Amygdala (tissue), 56 donors: Measurements from ENCODE around the gene LRRN3.
"Not testable (repeated sequence)": the region's sequence is repeated elsewhere in the genome, so short reads cannot be mapped to it uniquely, and the experiment has no call there.

Source experiments
- DNase-seq, 56 donors: peaks; one replicate each; lab custom pipeline; 2025; lab: John Stamatoyannopoulos, UW

LRRN3 gene

DNA sequence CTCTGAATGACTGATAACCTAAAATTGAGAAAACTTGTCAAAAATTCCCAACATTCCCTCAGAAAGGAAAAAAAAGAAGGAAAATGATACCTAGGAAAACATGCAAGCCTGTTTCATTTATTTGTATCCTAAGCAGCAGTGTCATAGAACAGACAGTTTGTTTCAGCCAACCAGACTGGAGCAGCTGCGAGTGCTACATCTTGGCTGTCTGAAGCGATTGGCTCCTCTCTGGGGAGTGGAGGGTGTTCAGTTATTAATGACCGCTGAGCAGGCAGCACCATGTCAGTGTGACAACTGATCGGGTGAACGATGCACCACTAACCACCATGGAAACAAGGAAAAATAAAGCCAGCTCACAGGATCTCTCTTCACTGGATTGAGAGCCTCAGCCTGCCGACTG lies at the start of gene LRRN3:
TSS of gene LRRN3 (plus strand) at position 282 of the 400 bp plus-strand sequence. CDS start 31,646 bp downstream, outside the sequence.
- DNase-seq: peak in 53 of 56 donors; percentile 4 to 88 (median 60)

GRCh38 chr7:111041577-111041976 lies 49.4 kb upstream of the LRRN3 start:
- DNase-seq: no peak

- no peak for DNase-seq
These were observed 48.1 kb upstream of the LRRN3 start for GRCh38 chr7:111042842-111043241.

- no peak for DNase-seq
These were observed 47.4 kb upstream of the LRRN3 start for GRCh38 chr7:111043561-111043960.

GRCh38 chr7:111045449-111045848 lies 45.5 kb upstream of the LRRN3 start:
- DNase-seq: no peak

GRCh38 chr7:111047595-111047994 lies 43.3 kb upstream of the LRRN3 start:
- no peak for DNase-seq

DNA sequence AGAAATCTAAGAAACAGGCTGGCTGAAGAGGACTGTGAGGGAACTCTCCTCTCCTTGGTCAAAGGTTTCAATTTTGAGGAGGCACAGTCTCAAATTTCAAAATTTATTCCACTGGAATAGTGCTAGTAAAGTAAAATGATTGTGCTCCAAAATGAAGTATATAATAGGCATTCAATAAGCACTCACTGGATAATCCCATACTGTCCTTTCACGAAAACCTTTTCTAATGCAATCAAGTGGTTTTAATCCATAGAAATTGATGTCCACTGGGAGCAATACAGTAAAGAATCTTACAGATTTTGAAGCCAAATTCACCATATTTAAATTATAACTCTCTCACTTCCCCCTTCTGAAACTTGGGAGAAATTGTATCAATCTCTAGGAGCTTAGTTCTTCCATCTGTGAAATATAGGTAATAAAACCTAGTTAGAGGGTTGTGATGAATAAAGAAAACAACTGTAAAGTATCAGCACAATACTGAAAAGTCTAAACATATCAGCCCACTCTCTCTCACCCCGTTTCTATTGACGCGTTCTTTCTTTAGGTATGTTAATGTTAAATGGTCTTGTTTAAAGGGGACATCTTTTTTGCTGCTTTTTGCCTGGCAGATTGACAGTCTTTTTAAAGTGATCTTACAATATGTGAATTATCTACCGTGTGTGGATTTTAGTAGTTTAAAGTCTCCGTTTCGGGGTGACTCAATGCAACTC lies 40.8 kb upstream of the LRRN3 start:
- DNase-seq: no peak

DNA sequence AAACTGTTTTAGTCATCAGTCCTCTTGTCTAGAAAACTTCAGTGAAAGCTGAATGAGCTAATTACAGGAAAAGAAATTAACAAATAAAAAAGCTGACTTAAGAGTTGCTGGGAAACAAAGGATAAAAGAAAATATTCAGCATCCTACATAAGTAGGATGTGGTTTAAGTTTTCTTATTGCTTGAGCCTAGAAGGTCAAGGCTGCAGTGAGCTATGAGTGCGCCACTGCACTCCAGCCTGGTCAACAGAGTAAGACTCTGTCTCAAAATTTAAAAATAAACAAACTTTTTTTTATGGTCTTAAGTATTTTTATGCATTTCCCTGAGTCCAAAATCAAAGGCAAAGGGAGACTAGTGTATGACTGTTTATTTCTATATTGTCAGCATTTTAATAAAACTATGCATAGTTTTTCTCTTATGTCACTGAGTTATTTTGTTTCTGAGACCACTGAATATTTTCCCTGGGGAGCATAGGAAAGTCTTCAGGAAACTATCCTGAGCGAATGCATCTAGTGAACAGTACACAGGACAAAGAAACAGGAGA lies 40.0 kb upstream of the LRRN3 start:
- no peak for DNase-seq

DNA sequence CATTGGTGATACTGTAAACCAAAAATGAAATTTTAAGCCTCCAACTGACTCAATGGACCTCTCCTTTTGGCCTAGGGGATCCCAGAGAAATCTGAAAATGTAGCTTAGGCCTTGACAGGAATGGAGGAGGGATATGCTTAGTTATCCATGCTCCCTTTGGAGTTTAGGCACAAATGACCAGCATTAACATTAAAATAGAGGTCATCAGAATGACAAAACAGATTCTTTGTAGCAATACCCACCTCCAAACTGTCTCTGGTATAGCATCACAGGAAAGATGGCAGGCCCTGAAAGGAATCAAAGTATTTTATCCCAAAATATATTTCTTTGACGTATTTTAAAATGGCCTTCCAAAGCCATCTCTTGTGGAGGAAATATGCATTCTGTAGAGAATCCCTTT lies 39.1 kb upstream of the LRRN3 start:
- DNase-seq: no peak

- peak in 1 of 56 donors; percentile 5 for DNase-seq
These were observed 37.9 kb upstream of the LRRN3 start for GRCh38 chr7:111053035-111053434.

DNA sequence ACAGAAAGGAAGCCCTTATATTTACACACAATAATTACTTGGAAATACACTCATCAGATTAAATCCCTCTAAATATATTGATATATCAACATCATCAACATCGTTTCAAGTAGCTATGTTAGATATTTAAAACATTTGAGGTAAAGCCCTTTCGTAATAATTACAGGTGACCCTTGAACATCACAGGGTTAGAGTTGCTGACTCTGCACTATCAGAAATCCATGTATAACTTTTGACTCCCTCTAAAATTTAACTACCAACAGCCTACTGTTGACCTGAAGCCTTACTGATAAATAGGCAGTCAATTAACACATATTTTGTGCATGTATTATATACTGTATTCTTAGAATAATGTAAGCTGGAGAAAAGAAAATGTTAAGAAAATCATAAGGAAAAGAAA lies 34.6 kb upstream of the LRRN3 start:
- no peak for DNase-seq

- DNase-seq: no peak
These were observed 33.9 kb upstream of the LRRN3 start for GRCh38 chr7:111057066-111057465.

GRCh38 chr7:111059833-111060232 lies 31.1 kb upstream of the LRRN3 start:
- DNase-seq: no peak

- no peak for DNase-seq
These were observed 27.8 kb upstream of the LRRN3 start for GRCh38 chr7:111063166-111063565.

GRCh38 chr7:111067251-111067650 lies 23.7 kb upstream of the LRRN3 start:
- DNase-seq: no peak

DNA sequence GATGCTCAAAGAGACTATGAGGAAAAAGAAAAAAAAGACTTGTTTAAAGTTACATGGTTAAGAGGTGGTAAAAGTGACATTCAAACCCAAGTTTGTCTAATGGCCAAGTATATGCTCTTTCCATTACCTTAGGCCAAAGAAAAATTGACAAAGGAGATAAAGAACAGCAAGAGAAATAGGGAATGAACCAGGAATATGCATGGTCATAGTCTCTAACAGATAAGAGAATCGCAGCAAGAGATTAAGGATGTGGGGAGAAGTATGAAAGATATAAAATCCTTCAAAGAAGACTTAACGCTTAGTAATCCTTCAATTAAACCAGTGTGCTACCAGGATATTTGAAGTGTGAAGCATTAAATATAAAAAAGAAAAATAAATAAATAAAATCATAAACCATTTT lies 23.2 kb upstream of the LRRN3 start:
- no peak for DNase-seq

DNA sequence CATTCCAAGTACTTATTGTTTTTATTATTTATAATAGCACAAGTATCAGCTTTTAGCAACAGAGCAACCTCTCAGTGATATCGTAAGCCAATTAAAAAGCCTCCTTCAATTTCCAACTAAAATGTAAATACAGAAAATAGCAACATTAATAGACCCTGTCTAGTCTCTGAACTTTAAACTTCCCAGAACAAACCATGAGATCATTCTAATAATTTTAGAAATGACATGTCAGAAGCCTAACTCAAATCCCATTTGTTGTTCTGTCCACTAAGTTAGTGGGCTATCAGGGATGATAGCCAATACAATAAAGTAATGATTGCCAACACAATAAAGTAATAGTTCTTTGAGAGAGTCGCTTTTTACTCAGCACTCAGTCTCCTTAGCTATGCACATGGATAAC lies 22.3 kb upstream of the LRRN3 start:
- DNase-seq: no peak

DNA sequence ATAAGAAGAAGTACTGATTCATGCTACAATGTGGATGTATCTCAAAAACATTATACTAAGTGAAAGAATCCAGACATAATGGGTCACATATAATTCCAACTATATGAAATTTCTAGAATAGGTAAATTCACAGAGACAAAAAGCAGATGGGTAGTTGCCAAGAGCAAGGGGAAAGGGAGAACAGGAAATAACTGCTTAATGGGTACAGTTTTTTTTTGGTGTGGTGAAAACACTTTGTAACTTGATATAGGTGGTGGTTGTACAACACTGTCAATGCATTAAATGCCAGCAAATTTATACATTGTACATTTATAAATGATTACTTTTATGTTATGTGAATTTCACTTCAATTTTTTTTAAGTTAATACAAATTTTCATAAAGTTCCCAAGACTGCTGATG lies 19.4 kb upstream of the LRRN3 start:
- DNase-seq: no peak

DNA sequence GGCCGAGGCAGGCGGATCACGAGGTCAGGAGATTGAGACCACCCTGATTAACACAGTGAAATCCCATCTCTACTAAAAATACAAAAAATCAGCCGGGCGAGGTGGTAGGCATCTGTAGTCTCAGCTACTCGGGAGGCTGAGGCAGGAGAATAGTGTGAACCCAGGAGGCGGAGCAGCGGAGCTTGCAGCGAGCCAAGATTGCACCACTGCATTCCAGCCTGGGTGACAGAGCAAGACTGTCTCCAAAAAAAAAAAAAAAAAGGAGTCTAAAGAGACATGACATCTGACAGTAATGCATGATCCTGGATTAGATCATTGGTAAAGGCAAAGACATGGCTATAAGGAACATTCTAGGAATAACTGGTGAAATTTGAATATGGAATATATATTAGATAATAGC lies 18.3 kb upstream of the LRRN3 start:
- not testable (repeated sequence) for DNase-seq

DNA sequence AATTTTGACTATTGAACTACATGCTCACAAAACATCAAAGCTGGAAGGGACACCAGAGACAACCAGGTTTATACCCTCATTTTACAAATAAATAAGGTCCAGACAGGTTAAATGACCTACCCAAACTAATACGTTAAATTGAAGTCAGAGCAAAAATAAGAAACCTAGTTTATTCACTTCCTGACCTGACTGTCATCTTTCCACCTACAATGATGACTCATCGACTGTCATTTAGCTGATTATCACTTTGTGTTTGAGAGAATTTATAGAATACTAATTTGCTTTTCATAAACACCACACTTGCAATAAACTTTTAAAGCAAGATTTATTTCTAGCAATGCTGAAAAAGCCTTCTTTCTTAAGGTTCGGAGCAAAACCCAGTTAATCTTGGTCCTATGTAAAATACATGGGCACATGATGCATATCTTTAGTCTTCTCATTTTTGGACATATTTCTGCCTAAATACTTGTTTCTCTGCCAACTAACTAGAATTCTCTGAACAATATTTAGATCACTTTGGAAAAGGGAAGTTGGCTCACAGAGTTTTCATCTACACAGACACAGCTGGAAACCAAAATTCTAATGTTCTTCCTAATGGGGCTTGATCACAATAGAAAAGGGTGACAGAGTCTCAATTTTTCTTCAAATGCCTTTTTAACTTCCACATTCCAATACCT lies 16.7 kb upstream of the LRRN3 start:
- DNase-seq: no peak

DNA sequence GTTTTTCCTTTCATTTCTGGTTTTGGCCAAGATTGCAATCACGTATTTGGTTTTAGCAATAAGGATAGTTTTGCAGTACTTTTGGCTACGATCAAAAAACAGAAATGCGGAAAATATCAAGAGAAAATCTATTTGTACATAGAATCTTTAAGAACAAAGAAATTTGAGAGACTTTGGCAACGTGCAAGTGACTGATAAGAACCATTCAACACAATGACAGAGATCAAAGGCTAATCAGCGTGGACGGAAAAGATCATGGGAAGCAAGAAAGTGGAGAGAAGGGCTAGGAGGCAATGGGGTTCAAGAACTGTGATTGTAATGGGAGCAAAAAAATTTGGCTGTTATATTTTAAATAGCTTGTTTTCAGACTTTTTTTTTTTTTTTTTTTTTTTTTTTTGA lies 16.2 kb upstream of the LRRN3 start:
- DNase-seq: no peak

GRCh38 chr7:111075498-111075897 lies 15.4 kb upstream of the LRRN3 start:
- DNase-seq: no peak
